Measurements from ENCODE around the gene MOB3A.
"Not testable (repeated sequence)": the region's sequence is repeated elsewhere in the genome, so short reads cannot be mapped to it uniquely, and the experiment has no call there.

Gene MOB3A

GRCh38 chr19:2086695-2087620 is 9.2 kb downstream of the MOB3A start:
- H3K4me3 Mint-ChIP-seq = peak overlapping the region; percentile 72
- peaks cover 40% of the 10 kb centered on the region for H3K36me3 Mint-ChIP-seq (ENCODE audit: low read depth)
- H3K4me1 Mint-ChIP-seq (ENCODE audit: low read depth) = peaks cover 59% of the 10 kb centered on the region
- H3K27me3 Mint-ChIP-seq (ENCODE audit: low read depth); H3K9me3 Mint-ChIP-seq: not testable (repeated sequence)
- H3K27ac Mint-ChIP-seq = peak overlapping the region; percentile 90

GRCh38 chr19:2084993-2085720 is 11.0 kb downstream of the MOB3A start:
- Mint-ChIP-seq H3K36me3 (ENCODE audit: low read depth) (peaks cover 45% of the 10 kb centered on the region), H3K27ac (peak overlapping the region; percentile 99), H3K9me3 (no peaks in the 10 kb centered on the region), H3K27me3 (ENCODE audit: low read depth) (peaks cover 4% of the 10 kb centered on the region), H3K4me3 (peak overlapping the region; percentile 98), H3K4me1 (ENCODE audit: low read depth) (peaks cover 61% of the 10 kb centered on the region)

- Mint-ChIP-seq H3K9me3 (no peaks in the 10 kb centered on the region), H3K4me1 (ENCODE audit: low read depth) (peaks cover 53% of the 10 kb centered on the region), H3K36me3 (ENCODE audit: low read depth) (peaks cover 47% of the 10 kb centered on the region)
Measured at GRCh38 chr19:2083174-2083854, 12.8 kb downstream of the MOB3A start.

GRCh38 chr19:2081873-2082810 is 14.0 kb downstream of the MOB3A start:
- Mint-ChIP-seq H3K27me3 (ENCODE audit: low read depth) (peaks cover 4% of the 10 kb centered on the region), H3K4me3 (peak overlapping the region; percentile 98), H3K27ac (peak overlapping the region; percentile 99), H3K9me3 (no peaks in the 10 kb centered on the region), H3K4me1 (ENCODE audit: low read depth) (peaks cover 41% of the 10 kb centered on the region), H3K36me3 (ENCODE audit: low read depth) (peaks cover 44% of the 10 kb centered on the region)

More at GRCh38 chr19:2083174-2083854, 12.8 kb downstream of the MOB3A start:
- Mint-ChIP-seq H3K4me3 (peak overlapping the region; percentile 98), H3K27ac (peak overlapping the region; percentile 99), H3K27me3 (ENCODE audit: low read depth) (peaks cover 4% of the 10 kb centered on the region)

- Mint-ChIP-seq H3K4me1 (ENCODE audit: low read depth) (peaks cover 32% of the 10 kb centered on the region), H3K9me3 (no peaks in the 10 kb centered on the region), H3K36me3 (ENCODE audit: low read depth) (peaks cover 44% of the 10 kb centered on the region), H3K27ac (peak overlapping the region; percentile 76), H3K27me3 (ENCODE audit: low read depth) (peaks cover 3% of the 10 kb centered on the region), H3K4me3 (peak overlapping the region; percentile 66)
Measured at GRCh38 chr19:2080336-2080988, 15.7 kb downstream of the MOB3A start.

GRCh38 chr19:2079865-2080301 is 16.2 kb downstream of the MOB3A start:
- H3K27me3 Mint-ChIP-seq (ENCODE audit: low read depth) = no peaks in the 10 kb centered on the region
- peak overlapping the region; percentile 66 for H3K4me3 Mint-ChIP-seq
- no peaks in the 10 kb centered on the region for H3K9me3 Mint-ChIP-seq
- peaks cover 27% of the 10 kb centered on the region for H3K4me1 Mint-ChIP-seq (ENCODE audit: low read depth)
- H3K27ac Mint-ChIP-seq = peak overlapping the region; percentile 71
- peaks cover 40% of the 10 kb centered on the region for H3K36me3 Mint-ChIP-seq (ENCODE audit: low read depth)

- Mint-ChIP-seq H3K9me3 (no peaks in the 10 kb centered on the region), H3K27ac (peak overlapping the region; percentile 71), H3K4me3 (peak overlapping the region; percentile 34), H3K4me1 (ENCODE audit: low read depth) (peaks cover 30% of the 10 kb centered on the region), H3K27me3 (ENCODE audit: low read depth) (no peaks in the 10 kb centered on the region), H3K36me3 (ENCODE audit: low read depth) (peaks cover 38% of the 10 kb centered on the region)
Measured at GRCh38 chr19:2079076-2079864, 16.9 kb downstream of the MOB3A start.

GRCh38 chr19:2077833-2078619 is 18.1 kb downstream of the MOB3A start:
- Mint-ChIP-seq H3K4me1 (ENCODE audit: low read depth) (peaks cover 30% of the 10 kb centered on the region), H3K27me3 (ENCODE audit: low read depth) (no peaks in the 10 kb centered on the region), H3K4me3 (no peak overlapping the region), H3K27ac (no peak overlapping the region), H3K36me3 (ENCODE audit: low read depth) (peaks cover 37% of the 10 kb centered on the region), H3K9me3 (no peaks in the 10 kb centered on the region)

GRCh38 chr19:2077398-2077797 is 18.7 kb downstream of the MOB3A start:
- Mint-ChIP-seq H3K27me3 (ENCODE audit: low read depth) (no peaks in the 10 kb centered on the region), H3K27ac (no peak overlapping the region), H3K4me3 (no peak overlapping the region), H3K9me3 (no peaks in the 10 kb centered on the region), H3K36me3 (ENCODE audit: low read depth) (peaks cover 37% of the 10 kb centered on the region), H3K4me1 (ENCODE audit: low read depth) (peaks cover 33% of the 10 kb centered on the region)

- Mint-ChIP-seq H3K4me3 (no peak overlapping the region), H3K36me3 (ENCODE audit: low read depth) (peaks cover 35% of the 10 kb centered on the region), H3K9me3 (no peaks in the 10 kb centered on the region), H3K4me1 (ENCODE audit: low read depth) (peaks cover 27% of the 10 kb centered on the region), H3K27me3 (ENCODE audit: low read depth) (no peaks in the 10 kb centered on the region), H3K27ac (no peak overlapping the region)
Measured at GRCh38 chr19:2076526-2076944, 19.6 kb downstream of the MOB3A start.

GRCh38 chr19:2072757-2073551 is 23.2 kb downstream of the MOB3A start:
- Mint-ChIP-seq H3K4me3 (no peak overlapping the region), H3K9me3 (no peaks in the 10 kb centered on the region), H3K4me1 (ENCODE audit: low read depth) (peaks cover 20% of the 10 kb centered on the region), H3K36me3 (ENCODE audit: low read depth) (peaks cover 36% of the 10 kb centered on the region), H3K27ac (peak overlapping the region; percentile 71), H3K27me3 (ENCODE audit: low read depth) (no peaks in the 10 kb centered on the region)

Measured in T-helper 1 cell treated with Interleukin-12 subunit alpha and Interleukin-12 subunit beta and Interleukin-4 antibody, amounts not matched to agents 30 μg/mL and 1 μg/mL, for 36 hours (primary cell).